Uterus (tissue), 2 donors: Measurements from ENCODE around the gene AGFG2.

Experiments
- POLR2A ChIP-seq, 2 donors: fragments of 450-650 bp; IDR thresholded peaks; one replicate each; pipeline ENCODE4 v1.6.1; 2016; ENCODE audit warnings: antibody characterized with exemption in 2 of 2, mild to moderate bottlenecking in 1 of 2, moderate library complexity in 1 of 2
- TF ChIP-seq, protein P1 (sequence below), 4 experiments: fragments of 200-600 bp in 2 of 4; fragments of 450-650 bp in 2 of 4; sonication (generic) in 2 of 4; IDR thresholded peaks; one replicate each; pipeline ENCODE4 v1.5.1; 2016 to 2019; ENCODE audit warnings: antibody characterized with exemption in 4 of 4, mild to moderate bottlenecking in 2 of 4, moderate library complexity in 1 of 4

DNA sequence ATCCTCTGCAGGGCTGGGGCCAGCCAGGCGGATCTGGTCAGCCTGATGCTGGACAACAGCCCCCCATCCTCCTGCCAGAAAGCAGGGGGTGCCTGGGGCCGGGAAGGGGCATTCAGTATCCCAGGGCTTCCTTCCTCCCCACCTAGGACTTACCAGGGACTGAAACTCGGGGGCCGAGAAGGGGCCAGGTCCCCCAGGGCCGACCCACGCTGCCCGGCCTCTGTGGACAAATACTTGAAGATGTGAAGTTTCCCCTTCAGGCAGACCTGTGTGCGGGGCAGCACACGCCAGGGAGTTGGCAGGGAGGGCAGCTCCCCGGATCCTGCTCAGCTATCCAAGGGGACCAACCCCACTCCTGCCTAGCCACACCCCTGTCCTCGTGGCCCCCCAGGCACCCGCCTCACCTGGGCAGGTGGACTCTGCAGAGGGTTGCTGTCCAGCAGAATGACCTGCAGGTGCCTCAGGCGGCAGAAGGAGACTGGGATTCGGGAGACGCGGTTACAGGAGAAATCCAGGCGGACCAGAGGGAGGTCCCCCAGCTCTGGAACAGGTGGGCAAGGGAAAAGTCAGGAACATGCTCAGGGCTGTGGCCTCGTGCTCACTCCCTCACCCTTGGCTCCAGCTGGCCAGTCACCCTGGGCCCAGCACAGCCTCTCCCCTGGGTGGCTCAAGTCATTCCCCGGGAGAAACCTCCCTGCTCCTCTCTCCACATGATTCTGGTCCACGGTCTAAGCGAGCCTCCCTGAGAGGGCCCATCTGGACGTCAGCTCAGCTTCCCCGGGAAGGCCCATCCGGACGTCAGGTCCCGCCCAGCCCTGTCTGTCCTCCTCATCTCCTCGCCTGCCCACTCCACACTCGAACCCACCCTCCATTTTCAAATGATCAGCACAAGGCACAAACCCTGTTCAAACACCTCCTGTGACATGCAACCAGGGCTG lies 39.5 kb downstream of the AGFG2 start:
- TF ChIP-seq, protein P1, sequence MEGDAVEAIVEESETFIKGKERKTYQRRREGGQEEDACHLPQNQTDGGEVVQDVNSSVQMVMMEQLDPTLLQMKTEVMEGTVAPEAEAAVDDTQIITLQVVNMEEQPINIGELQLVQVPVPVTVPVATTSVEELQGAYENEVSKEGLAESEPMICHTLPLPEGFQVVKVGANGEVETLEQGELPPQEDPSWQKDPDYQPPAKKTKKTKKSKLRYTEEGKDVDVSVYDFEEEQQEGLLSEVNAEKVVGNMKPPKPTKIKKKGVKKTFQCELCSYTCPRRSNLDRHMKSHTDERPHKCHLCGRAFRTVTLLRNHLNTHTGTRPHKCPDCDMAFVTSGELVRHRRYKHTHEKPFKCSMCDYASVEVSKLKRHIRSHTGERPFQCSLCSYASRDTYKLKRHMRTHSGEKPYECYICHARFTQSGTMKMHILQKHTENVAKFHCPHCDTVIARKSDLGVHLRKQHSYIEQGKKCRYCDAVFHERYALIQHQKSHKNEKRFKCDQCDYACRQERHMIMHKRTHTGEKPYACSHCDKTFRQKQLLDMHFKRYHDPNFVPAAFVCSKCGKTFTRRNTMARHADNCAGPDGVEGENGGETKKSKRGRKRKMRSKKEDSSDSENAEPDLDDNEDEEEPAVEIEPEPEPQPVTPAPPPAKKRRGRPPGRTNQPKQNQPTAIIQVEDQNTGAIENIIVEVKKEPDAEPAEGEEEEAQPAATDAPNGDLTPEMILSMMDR (IDR thresholded peaks at IDR 0.05), result no peak
- no peak for TF ChIP-seq POLR2A (IDR thresholded peaks at IDR 0.05)
